ENCODE results near the gene ABL1.

The ABL1 gene

GRCh38 chr9:130918101-130918825 lies 83.2 kb downstream of the ABL1 start:
- no peak for DNase-seq (ENCODE audit: low spot score)

- no peak for DNase-seq (ENCODE audit: low spot score)
Observed at GRCh38 chr9:130918826-130919558, 83.9 kb downstream of the ABL1 start.

GRCh38 chr9:130919559-130920145 lies 84.6 kb downstream of the ABL1 start:
- DNase-seq (ENCODE audit: low spot score), result no peak

- no peak for DNase-seq (ENCODE audit: low spot score)
Observed at GRCh38 chr9:130920233-130920632, 85.2 kb downstream of the ABL1 start.

- no peak for DNase-seq (ENCODE audit: low spot score)
Observed at GRCh38 chr9:130920762-130921299, 85.8 kb downstream of the ABL1 start.

- DNase-seq (ENCODE audit: low spot score), result no peak
Observed at GRCh38 chr9:130921300-130921988, 86.4 kb downstream of the ABL1 start.

GRCh38 chr9:130921989-130922892 lies 87.2 kb downstream of the ABL1 start:
- no peak for DNase-seq (ENCODE audit: low spot score)

- DNase-seq (ENCODE audit: low spot score), result no peak
Observed at GRCh38 chr9:130922893-130923610, 88.0 kb downstream of the ABL1 start.

GRCh38 chr9:130923611-130924447 lies 88.8 kb downstream of the ABL1 start:
- DNase-seq (ENCODE audit: low spot score), result no peak

GRCh38 chr9:130924448-130924788 lies 89.4 kb downstream of the ABL1 start:
- peak; percentile 60 for DNase-seq (ENCODE audit: low spot score)

GRCh38 chr9:130925050-130925678 lies 90.1 kb downstream of the ABL1 start:
- no peak for DNase-seq (ENCODE audit: low spot score)

GRCh38 chr9:130927338-130927737 lies 92.3 kb downstream of the ABL1 start:
- DNase-seq (ENCODE audit: low spot score), result no peak

GRCh38 chr9:130927995-130928900 lies 93.2 kb downstream of the ABL1 start:
- no peak for DNase-seq (ENCODE audit: low spot score)

GRCh38 chr9:130929571-130930038 lies 94.6 kb downstream of the ABL1 start:
- no peak for DNase-seq (ENCODE audit: low spot score)

- DNase-seq (ENCODE audit: low spot score), result no peak
Observed at GRCh38 chr9:130930132-130930803, 95.2 kb downstream of the ABL1 start.

- no peak for DNase-seq (ENCODE audit: low spot score)
Observed at GRCh38 chr9:130930804-130931349, 95.8 kb downstream of the ABL1 start.

Data from iPS-NIHi11 (cell line).